GM18499 (cell line): ENCODE results near the gene LIPJ.

Experiments
- ATAC-seq: cut with Tn5 transposase; IDR thresholded peaks from one replicate; pipeline ENCODE4 v1.9.1; 2021; ENCODE audit warnings: moderate number of reproducible peaks; ENCODE audit not compliant: insufficient read depth, unreplicated experiment

The LIPJ gene

GRCh38 chr10:88586462-88586861, at the start of gene LIPJ:
TSS of gene LIPJ (plus strand) at chr10:88586762. CDS start at chr10:88590688, 3,926 bp downstream.
- no peak for ATAC-seq

- ATAC-seq, result no peak
Measured at GRCh38 chr10:88537322-88537721, 49.2 kb upstream of the LIPJ start.

- ATAC-seq, result no peak
Measured at GRCh38 chr10:88538048-88538447, 48.5 kb upstream of the LIPJ start.

GRCh38 chr10:88540351-88540750, 46.2 kb upstream of the LIPJ start:
- no peak for ATAC-seq

GRCh38 chr10:88541116-88541626, 45.4 kb upstream of the LIPJ start:
- no peak for ATAC-seq

GRCh38 chr10:88542522-88542921, 44.0 kb upstream of the LIPJ start:
- no peak for ATAC-seq

- no peak for ATAC-seq
Measured at GRCh38 chr10:88544140-88544870, 42.3 kb upstream of the LIPJ start.

GRCh38 chr10:88545359-88545758, 41.2 kb upstream of the LIPJ start:
- ATAC-seq, result no peak

- no peak for ATAC-seq
Measured at GRCh38 chr10:88546497-88546896, 40.1 kb upstream of the LIPJ start.

GRCh38 chr10:88551246-88551645, 35.3 kb upstream of the LIPJ start:
- ATAC-seq, result no peak

GRCh38 chr10:88553116-88553752, 33.3 kb upstream of the LIPJ start:
- ATAC-seq, result peak; percentile 67

GRCh38 chr10:88555190-88555908, 31.2 kb upstream of the LIPJ start:
- no peak for ATAC-seq

GRCh38 chr10:88557256-88557655, 29.3 kb upstream of the LIPJ start:
- no peak for ATAC-seq

GRCh38 chr10:88557658-88558057, 28.9 kb upstream of the LIPJ start:
- no peak for ATAC-seq

- no peak for ATAC-seq
Measured at GRCh38 chr10:88562152-88562551, 24.4 kb upstream of the LIPJ start.

GRCh38 chr10:88565072-88565471, 21.5 kb upstream of the LIPJ start:
- ATAC-seq, result no peak

GRCh38 chr10:88582411-88582805, 4.2 kb upstream of the LIPJ start:
- no peak for ATAC-seq

GRCh38 chr10:88582806-88583583, 3.6 kb upstream of the LIPJ start, which contains the start of gene RNLS:
TSS of gene RNLS (minus strand) at chr10:88583318.
- ATAC-seq, result no peak

GRCh38 chr10:88583584-88583957, 3.0 kb upstream of the LIPJ start:
- no peak for ATAC-seq

- no peak for ATAC-seq
Measured at GRCh38 chr10:88592381-88592780, 5.8 kb downstream of the LIPJ start.
